Fibroblast of skin of right quadriceps (primary cell): ENCODE data around the gene BFAR.
"Not testable (repeated sequence)": the region's sequence is repeated elsewhere in the genome, so short reads cannot be mapped to it uniquely, and the experiment has no call there.

Experiments
- DNase-seq: peaks from one replicate; pipeline ENCODE4 v3.0.0-alpha.2; 2013

Gene BFAR

GRCh38 chr16:14632693-14633569 lies at the start of gene BFAR:
Gene BFAR, plus strand, starts transcription at chr16:14632951. Its CDS starts 11,396 bp downstream, at chr16:14644347.
- peak; percentile 97 for DNase-seq

GRCh38 chr16:14585287-14585686 lies 47.5 kb upstream of the BFAR start:
- no peak for DNase-seq

- DNase-seq, result peak; percentile 44
Observed at GRCh38 chr16:14586637-14587305, 46.0 kb upstream of the BFAR start.

- peak; percentile 30 for DNase-seq
Observed at GRCh38 chr16:14600164-14600563, 32.6 kb upstream of the BFAR start.

GRCh38 chr16:14602443-14602963 lies 30.2 kb upstream of the BFAR start:
- DNase-seq, result no peak

- no peak for DNase-seq
Observed at GRCh38 chr16:14606102-14606501, 26.6 kb upstream of the BFAR start.

GRCh38 chr16:14608111-14608566 lies 24.6 kb upstream of the BFAR start:
- no peak for DNase-seq

- no peak for DNase-seq
Observed at GRCh38 chr16:14608604-14609003, 24.1 kb upstream of the BFAR start.

- DNase-seq, result no peak
Observed at GRCh38 chr16:14609716-14610115, 23.0 kb upstream of the BFAR start.

GRCh38 chr16:14611660-14612059 lies 21.1 kb upstream of the BFAR start:
- DNase-seq, result no peak

- DNase-seq, result no peak
Observed at GRCh38 chr16:14613991-14614390, 18.8 kb upstream of the BFAR start.

- no peak for DNase-seq
Observed at GRCh38 chr16:14616280-14616679, 16.5 kb upstream of the BFAR start.

- no peak for DNase-seq
Observed at GRCh38 chr16:14618566-14618965, 14.2 kb upstream of the BFAR start.

GRCh38 chr16:14627078-14627477 lies 5.7 kb upstream of the BFAR start:
- no peak for DNase-seq

- no peak for DNase-seq
Observed at GRCh38 chr16:14628806-14629611, 3.7 kb upstream of the BFAR start.

GRCh38 chr16:14629612-14629918 lies 3.2 kb upstream of the BFAR start:
- no peak for DNase-seq

- peak; percentile 98 for DNase-seq
Observed at GRCh38 chr16:14629919-14630619, 2.7 kb upstream of the BFAR start, which contains the start of gene PARN. Gene PARN, minus strand, starts transcription at chr16:14630260. Its CDS starts 135 bp downstream, at chr16:14630125.

GRCh38 chr16:14630620-14631330 lies 2.0 kb upstream of the BFAR start:
- DNase-seq, result not testable (repeated sequence)

- DNase-seq, result no peak
Observed at GRCh38 chr16:14634389-14634725, 1.6 kb downstream of the BFAR start.

GRCh38 chr16:14635395-14636165 lies 2.8 kb downstream of the BFAR start:
- DNase-seq, result no peak
